K562 (cell line): ENCODE results near the gene SLC13A3. TPM values are rescaled to one million over a fixed set of nuclear protein-coding genes. Genes with fewer than 3 reads are reported as not detected.
A peak's percentile ranks its signal among the peaks of the same experiment; 100 is the strongest.

Experiments used
- ATAC-seq: fragments of 200-7000 bp; cut with Tn5 transposase; 3 replicates; pipeline ENCODE4 v1.9.1; 2020; ENCODE audit warnings: moderate library complexity
- BruUV-seq: library from RNA; stranded (reverse); fragments of 400-500 nt; replicated peaks from 2 replicates; lab custom pipeline; 2021; lab: Mats Ljungman, UMichigan
- CTCF ChIA-PET: fragments of 300-600 bp; formaldehyde crosslinking; extraction: SDS; loops from one replicate; lab custom pipeline; 2021; ENCODE audit warnings: low intra/inter-chr PET ratio; lab: Yijun Ruan, JAX
- POLR2A ChIA-PET: fragments of 300-600, 350-650 bp; sonication (Branson Sonifier 250); formaldehyde crosslinking; extraction: SDS; loops from one replicate; lab custom pipeline; 2021; ENCODE audit warnings: antibody characterized with exemption, inconsistent platforms; lab: Yijun Ruan, JAX
- DNase-seq, 4 experiments: peaks; one replicate each; pipeline versions ENCODE4 v3.0.0 to v3.0.0-alpha.2; 2011 to 2018; ENCODE audit warnings: low spot score in 3 of 4, mixed read lengths in 3 of 4; ENCODE audit errors: extremely low read depth in 1 of 4
- FAIRE-seq: peaks from 2 replicates; lab custom pipeline; 2011; peaks lifted over from hg19 to GRCh38; lab: Jason Lieb, UNC
- H2AFZ ChIP-seq: 2 replicates; pipeline ENCODE4 v1.6.0; 2011; ENCODE audit warnings: low read depth, low read length, control low read depth, inconsistent platforms
- H3K27ac ChIP-seq: fragments of 200-600 bp; 3 replicates; pipeline ENCODE4 v1.8.0; 2011; ENCODE audit warnings: low read depth, mild to moderate bottlenecking, control low read depth, inconsistent platforms, low read length, moderate library complexity, mixed read lengths; ENCODE audit errors: extremely low read depth
- H3K27me3 ChIP-seq, 2 experiments: fragments of 300-600 bp in 1 of 2; 2 replicates in 1 of 2; 3 replicates in 1 of 2; pipeline versions ENCODE4 v1.6.0 to v1.8.0; 2011; ENCODE audit warnings: inconsistent platforms in 2 of 2, low read length in 2 of 2, mild to moderate bottlenecking in 1 of 2, mixed read lengths in 1 of 2, moderate library complexity in 1 of 2; ENCODE audit not compliant: control insufficient read depth in 2 of 2, insufficient read depth in 2 of 2
- H3K36me3 ChIP-seq: fragments of 300-600 bp; 3 replicates; pipeline ENCODE4 v1.8.0; 2011; ENCODE audit warnings: mild to moderate bottlenecking, low read length, inconsistent platforms; ENCODE audit not compliant: control insufficient read depth, insufficient read depth
- H3K4me1 ChIP-seq, 2 experiments: fragments of 200-600 bp in 1 of 2; replicated peaks in 1 of 2; 2 replicates in 1 of 2; 3 replicates in 1 of 2; pipeline versions ENCODE4 v1.5.1 to v1.8.0; 2011; ENCODE audit warnings: inconsistent platforms in 2 of 2, low read length in 2 of 2, mild to moderate bottlenecking in 1 of 2, mixed read lengths in 1 of 2, moderate library complexity in 1 of 2; ENCODE audit not compliant: control insufficient read depth in 2 of 2, insufficient read depth in 2 of 2
- H3K4me2 ChIP-seq: 2 replicates; pipeline ENCODE4 v1.6.1; 2011; ENCODE audit warnings: low read length, control low read depth, inconsistent platforms, mixed read lengths; ENCODE audit not compliant: insufficient read depth
- H3K4me3 ChIP-seq: fragments of 200-600 bp; sonication (generic), shearing (Covaris generic); 2 replicates; pipeline ENCODE4 v1.5.1; 2016; ENCODE audit warnings: control low read depth, inconsistent platforms
- H3K79me2 ChIP-seq: fragments of 200-600 bp; 3 replicates; pipeline ENCODE4 v1.8.0; 2011; ENCODE audit warnings: low read length, inconsistent platforms; ENCODE audit not compliant: control insufficient read depth, insufficient read depth
- H3K9ac ChIP-seq, 2 experiments: 2 replicates each; pipeline versions ENCODE4 v1.6.0 to v1.6.1; 2011; ENCODE audit warnings: low read depth in 2 of 2, low read length in 2 of 2, control low read depth in 1 of 2, inconsistent platforms in 1 of 2, mild to moderate bottlenecking in 1 of 2, mixed read lengths in 1 of 2; ENCODE audit not compliant: insufficient read depth in 1 of 2
- H3K9me1 ChIP-seq: one replicate; pipeline ENCODE4 v1.6.0; 2011; ENCODE audit warnings: inconsistent platforms, mild to moderate bottlenecking, low read length, moderate library complexity; ENCODE audit not compliant: control insufficient read depth, insufficient read depth
- H3K9me3 ChIP-seq: replicated peaks from 2 replicates; pipeline ENCODE4 v1.5.1; 2011; ENCODE audit warnings: low read depth, low read length, inconsistent platforms; ENCODE audit not compliant: control insufficient read depth, insufficient read depth
- H4K20me1 ChIP-seq: replicated peaks from 2 replicates; pipeline ENCODE4 v1.6.1; 2011; ENCODE audit warnings: low read length, inconsistent platforms, mixed read lengths; ENCODE audit not compliant: control insufficient read depth, insufficient read depth
- BRF1 ChIP-seq: IDR thresholded peaks from 3 replicates; pipeline ENCODE4 v1.6.1; 2011; ENCODE audit warnings: borderline replicate concordance, mild to moderate bottlenecking; ENCODE audit not compliant: insufficient read length; ENCODE audit errors: extremely low read depth
- CC2D1A ChIP-seq: fragments of 450-650 bp; IDR thresholded peaks from 2 replicates; pipeline ENCODE4 v1.6.1; 2017; ENCODE audit warnings: mild to moderate bottlenecking
- E2F5 ChIP-seq: sonication (generic); formaldehyde crosslinking; IDR thresholded peaks from 2 replicates; pipeline ENCODE4 v1.8.0; 2022; ENCODE audit warnings: mild to moderate bottlenecking, missing genetic modification reagents
- RAD51 ChIP-seq: fragments of 450-650 bp; IDR thresholded peaks from 2 replicates; pipeline ENCODE4 v1.7.1; 2016; ENCODE audit warnings: low read depth, mild to moderate bottlenecking, borderline replicate concordance
- TFE3 ChIP-seq: fragments of 450-650 bp; formaldehyde crosslinking; IDR thresholded peaks from 2 replicates; pipeline ENCODE4 v1.4.0; 2020; ENCODE audit warnings: mild to moderate bottlenecking, mixed read lengths
- TOE1 ChIP-seq, 2 experiments: fragments of 450-650 bp in 1 of 2; sonication (generic) in 1 of 2; formaldehyde crosslinking in 1 of 2; IDR thresholded peaks; 2 replicates each; pipeline versions ENCODE4 v1.7.1 to v1.8.0; 2016 to 2022; ENCODE audit warnings: borderline replicate concordance in 2 of 2, mild to moderate bottlenecking in 2 of 2, antibody characterized with exemption in 1 of 2, inconsistent platforms in 1 of 2, low read depth in 1 of 2, missing genetic modification reagents in 1 of 2, moderate library complexity in 1 of 2
- ZNF699 ChIP-seq: fragments of 250-450 bp; sonication (Bioruptor Pico); IDR thresholded peaks from 2 replicates; pipeline ENCODE4 v1.8.0; 2021; ENCODE audit warnings: mild to moderate bottlenecking, moderate library complexity; ENCODE audit not compliant: insufficient replicate concordance
- WGBS: fragments of 100-300 bp; shearing (Covaris generic); methylation state at CpG from one replicate; pipeline ENCODE4 v1.1.6; 2016; ENCODE audit warnings: low coverage, mixed read lengths; ENCODE audit not compliant: insufficient coverage; ENCODE audit errors: missing lambda C conversion rate; 5-methylcytosine and 5-hydroxymethylcytosine counted together
- in situ Hi-C: fragments of 300-500 bp; cut with MboI; formaldehyde crosslinking; loops from 4 replicates; pipeline ENCODE4 v1.15.0; 2018; ENCODE audit warnings: inconsistent platforms, mixed read lengths
- intact Hi-C: fragments of 100-400 bp; cut with micrococcal nuclease; formaldehyde crosslinking; loops from 2 replicates; pipeline ENCODE4 v1.14.2; 2022
- polyA plus RNA-seq, 8 experiments: library from polyadenylated mRNA; depleted of rRNA in 4 of 8; stranded (reverse) in 5 of 8; unstranded in 3 of 8; fragments of >200 nt; fragmentation: Nextera tagmentation in 2 of 8; fragmentation: Illumina TruSeq in 1 of 8; extraction: Ambion mirVana in 2 of 8; extraction: Trizol in 1 of 8; gene quantifications; 2 replicates each; pipeline versions ENCODE4 v1.2.1 to v1.2.3, GENCODE V29; 2011 to 2014; ENCODE audit warnings: inconsistent platforms in 1 of 8, missing spikeins in 1 of 8
- total RNA-seq, 7 experiments: library from RNA; depleted of rRNA in 6 of 7; stranded (reverse); fragments of >200 nt in 6 of 7; fragmentation: Illumina TruSeq in 2 of 7; extraction: Trizol in 2 of 7; gene quantifications; 2 replicates each; pipeline versions ENCODE4 v1.2.1 to v1.2.3, GENCODE V29; 2011 to 2021; ENCODE audit warnings: low replicate concordance in 1 of 7

The SLC13A3 gene
- total and polyA plus RNA-seq, 9 of the 15 experiments (the other 6 are each of a cell fraction or from before 2014, with no cell fraction given) = 5.5 to 16.4 (median 8.5) TPM

GRCh38 chr20:46584508-46584907 is 66.8 kb downstream of the SLC13A3 start (continued):
- TF ChIP-seq BRF1 (no peak), E2F5 (CRISPR knock-in tag) (no peak), ZNF699 (CRISPR knock-in tag) (no peak)

GRCh38 chr20:46583411-46584214 is 67.6 kb downstream of the SLC13A3 start:
- no peak for DNase-seq
- no peak for FAIRE-seq
- Histone ChIP-seq H3K27me3 (no peaks in the 10 kb centered on the region), H3K9ac (no peak overlapping the region), H3K9me1 (no peaks in the 10 kb centered on the region), H3K36me3 (no peaks in the 10 kb centered on the region), H3K4me2 (no peak overlapping the region), H3K79me2 (no peaks in the 10 kb centered on the region), H3K4me1 (no peaks in the 10 kb centered on the region), H2AFZ (no peak overlapping the region), H3K9me3 (no peaks in the 10 kb centered on the region), H3K27ac (no peak overlapping the region)
- POLR2A ChIA-PET = interaction anchor here (1.0 kb wide), 1 partner anchor 25 kb away, joined by 4 read pairs; no protein-coding TSS in a partner anchor
- intact Hi-C loops (no loop called here), in situ Hi-C loops (no loop called here)
- no peak for ATAC-seq
- CTCF ChIA-PET = no interaction called here
- BruUV-seq = no TSS peak
- TF ChIP-seq TFE3 (CRISPR knock-in tag) (peak; percentile 50; the same call in 1 of the 2 replicates), RAD51 (peak; percentile 48; the same call in 1 of the 2 replicates), TOE1 (IDR thresholded peaks at IDR 0.05; ENCODE audit: borderline replicate concordance) (0 out of 2 replicates have a peak, but pooled peaks have one; percentile 39), TOE1 (CRISPR knock-in tag; IDR thresholded peaks at IDR 0.05; ENCODE audit: borderline replicate concordance, low read depth) (no peak), CC2D1A (no peak)
- TF ChIP-seq, all 486 proteins: peak for 3
- Histone ChIP-seq H4K20me1 (no peaks in the 10 kb centered on the region), H3K4me3 (no peak overlapping the region)
- 47% methylated on average over 16 of the region's 17 CpGs for WGBS
